Stimulated activated CD4-positive, alpha-beta T cell treated with anti-CD3 and anti-CD28 coated beads, Interleukin-4, amount 100 ng/mL, for 1 hour (primary cell): Measurements from ENCODE around the gene PC.
A peak's percentile ranks its signal among the peaks of the same experiment; 100 is the strongest.

Source experiments
- DNase-seq: peaks from one replicate; pipeline ENCODE4 v3.0.0-alpha.2; 2020

The PC gene

DNA sequence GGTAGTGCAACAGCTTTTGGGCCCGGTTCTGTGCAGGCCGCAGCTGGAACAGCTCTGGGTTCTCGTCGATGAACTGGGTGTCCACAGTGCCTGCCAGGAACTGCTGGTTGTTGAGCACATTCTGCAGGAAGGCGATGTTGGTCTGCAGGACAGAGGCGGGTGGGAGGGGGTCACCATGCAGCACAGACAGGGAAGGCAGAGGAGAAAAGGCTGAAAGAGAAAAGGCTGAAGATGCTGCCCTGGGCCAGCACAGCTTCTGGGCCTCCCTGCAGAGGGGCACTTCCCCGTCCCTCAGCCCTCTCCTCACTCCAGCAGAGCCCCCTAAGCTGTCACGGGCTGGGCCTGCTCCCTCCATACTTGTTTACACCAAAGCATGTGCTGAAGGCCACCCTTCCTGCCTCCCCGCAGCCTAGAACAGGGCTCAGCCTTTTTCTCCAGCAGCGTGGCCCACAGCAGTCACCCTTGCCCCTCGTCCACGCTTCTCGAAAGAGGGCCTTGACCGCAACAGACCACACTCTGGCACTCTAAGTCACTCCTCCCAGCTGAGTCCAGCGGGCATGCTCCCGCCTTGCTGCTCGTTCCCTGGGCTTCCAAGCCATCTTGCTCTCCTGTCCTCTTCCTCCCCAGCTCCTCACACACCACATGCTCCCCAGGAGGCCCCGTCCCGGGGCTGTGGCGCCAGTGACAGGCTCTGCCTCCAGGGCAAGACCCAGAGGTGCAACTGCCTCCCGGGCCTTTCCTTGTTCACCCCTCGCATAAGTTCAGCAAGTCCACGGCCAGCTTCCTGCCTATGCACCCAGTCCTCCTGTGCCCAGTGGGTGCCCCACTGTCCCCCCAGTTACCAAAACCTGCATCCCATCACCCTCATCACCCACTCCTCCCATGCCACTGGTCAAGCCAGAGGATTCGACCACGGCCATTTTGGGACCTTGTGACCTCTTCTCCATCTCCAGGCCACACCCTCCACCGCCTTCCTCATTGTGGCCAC, 104.6 kb downstream of the PC start:
- no peak for DNase-seq

DNA sequence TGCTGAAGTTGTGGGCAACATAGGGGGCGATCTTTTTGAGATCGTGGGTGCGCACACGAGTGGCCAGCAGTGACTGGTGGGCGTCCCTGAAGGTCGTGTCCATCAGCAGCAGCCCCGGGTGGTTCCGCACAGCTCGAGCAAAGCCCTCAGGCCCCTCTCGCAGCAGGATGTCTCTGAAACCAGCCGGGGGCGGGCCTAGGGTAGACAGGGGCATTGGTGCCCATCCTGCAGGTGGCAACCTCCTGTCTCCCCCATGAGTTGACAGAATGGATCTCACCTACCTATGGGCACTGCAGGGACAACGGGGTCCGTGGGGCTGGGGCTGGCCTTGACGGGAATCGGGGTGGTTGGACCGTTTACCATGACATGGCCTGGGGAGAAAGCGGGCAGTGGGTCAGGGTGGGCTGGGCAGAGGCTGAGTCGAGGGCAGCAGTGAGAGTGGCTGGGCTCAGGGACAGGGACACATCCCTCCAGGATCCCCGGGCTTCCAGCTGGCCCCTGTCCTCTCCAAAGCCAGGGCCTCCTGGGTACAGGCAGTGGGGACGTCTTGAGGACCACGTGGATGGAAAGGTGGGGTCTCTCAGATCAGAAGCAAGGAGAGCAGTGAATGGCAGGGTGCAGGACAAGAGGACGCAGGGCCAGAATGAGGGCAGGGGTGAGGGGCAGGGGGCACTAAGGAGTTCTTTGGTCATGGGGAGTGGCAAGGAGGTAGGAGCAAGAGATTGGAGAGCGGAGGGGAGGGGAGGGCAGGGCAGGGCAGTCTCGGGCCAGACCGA, 105.5 kb downstream of the PC start:
- DNase-seq = no peak

GRCh38 chr11:66851698-66852465, 106.3 kb downstream of the PC start:
- DNase-seq = no peak

DNA sequence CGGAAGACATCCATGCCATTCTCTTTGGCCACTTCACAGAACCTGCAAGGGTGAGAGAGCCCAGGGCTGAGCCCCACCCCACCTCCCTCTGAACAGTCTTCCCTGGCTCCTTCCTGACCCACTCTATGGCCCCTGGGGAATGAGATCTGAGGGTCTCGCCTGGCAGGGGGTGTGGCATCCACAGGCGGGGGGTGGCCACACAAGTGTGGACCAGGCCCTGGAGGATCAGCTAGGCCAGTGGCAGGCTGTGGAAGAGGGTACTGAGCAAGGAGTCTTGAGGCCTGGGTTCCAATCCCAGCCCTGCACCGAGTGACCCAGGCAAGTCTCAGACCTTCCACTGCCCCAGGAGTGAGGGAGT, 107.0 kb downstream of the PC start:
- DNase-seq = no peak

GRCh38 chr11:66850588-66851238, 107.5 kb downstream of the PC start:
- DNase-seq = no peak

GRCh38 chr11:66850235-66850587, 108.0 kb downstream of the PC start:
- DNase-seq = no peak

DNA sequence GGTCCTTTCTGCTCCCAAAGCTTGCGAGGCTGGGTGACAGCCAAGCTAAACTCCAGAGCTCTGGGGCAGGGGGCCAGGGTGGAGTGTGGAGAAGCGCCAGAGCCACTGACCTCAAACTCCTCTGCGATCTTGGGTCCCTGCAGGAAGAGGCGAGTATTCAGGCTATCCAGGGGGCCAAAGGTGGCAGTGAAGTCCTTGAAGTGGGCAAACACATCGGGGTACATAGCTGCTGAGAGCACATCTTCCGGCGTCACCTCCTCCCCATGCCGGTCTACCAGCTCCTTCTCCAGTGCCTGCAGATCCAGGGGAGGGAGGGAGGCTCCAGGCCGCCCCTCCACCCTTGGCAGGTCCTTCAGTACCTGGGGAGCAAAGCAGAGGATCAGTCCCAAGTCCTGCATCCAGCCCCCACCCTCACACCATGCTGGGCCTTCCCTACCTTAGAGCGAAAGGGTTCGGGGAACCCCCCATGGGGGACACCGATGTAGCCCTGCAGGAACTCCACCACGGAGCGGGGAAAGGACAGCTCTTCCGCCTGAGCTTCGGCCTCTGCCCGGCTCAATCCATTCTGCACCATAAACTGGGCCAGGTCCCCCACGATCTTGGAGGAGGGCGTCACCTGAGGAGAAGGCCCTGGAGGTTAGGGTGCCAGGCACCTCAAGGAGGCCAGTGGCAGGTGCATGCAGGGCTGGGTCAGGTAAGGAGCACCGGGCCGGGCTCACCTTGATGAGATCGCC, 108.5 kb downstream of the PC start:
- DNase-seq = no peak

GRCh38 chr11:66848671-66849500, 109.3 kb downstream of the PC start:
- no peak for DNase-seq

DNA sequence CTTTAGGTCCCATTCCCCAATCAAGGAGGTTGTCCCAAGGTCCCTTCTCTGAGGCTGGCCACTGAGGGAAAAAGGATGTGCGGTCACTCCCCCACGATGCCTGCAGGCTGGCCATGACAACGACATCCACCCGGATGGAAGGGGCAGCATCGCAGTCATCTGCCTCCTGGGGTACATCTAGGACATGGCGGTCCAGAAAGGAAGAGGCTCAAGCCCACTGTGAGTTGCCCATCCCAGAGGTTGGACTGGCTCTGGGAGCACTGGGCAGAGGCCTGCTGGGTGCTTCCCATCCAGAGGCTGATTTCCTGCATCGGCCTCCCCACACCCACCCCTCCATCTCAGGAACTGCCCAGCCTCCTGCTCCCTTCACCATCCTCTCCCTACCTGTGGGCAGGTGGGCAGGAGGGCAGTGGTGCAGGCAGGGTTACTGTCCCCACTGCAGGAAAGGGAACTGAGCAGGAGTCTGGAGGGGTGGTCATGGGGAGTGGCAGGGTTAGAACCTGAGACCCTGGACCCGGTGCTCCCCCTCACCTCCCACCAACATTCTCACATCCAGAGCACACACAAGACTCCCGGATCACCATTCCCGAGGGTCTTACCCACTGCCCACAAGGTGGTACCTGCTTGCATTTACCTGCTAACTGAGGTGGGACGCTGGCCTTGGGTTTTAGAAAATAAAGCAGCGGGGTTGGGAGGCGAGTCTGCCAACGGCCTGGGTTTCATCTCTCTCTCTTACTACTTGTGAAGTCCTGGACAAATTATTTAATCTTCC, 110.5 kb downstream of the PC start:
- DNase-seq = no peak

GRCh38 chr11:66846671-66847091, 111.5 kb downstream of the PC start:
- no peak for DNase-seq

- DNase-seq = no peak
Observed at GRCh38 chr11:66845876-66846212, 112.3 kb downstream of the PC start.

DNA sequence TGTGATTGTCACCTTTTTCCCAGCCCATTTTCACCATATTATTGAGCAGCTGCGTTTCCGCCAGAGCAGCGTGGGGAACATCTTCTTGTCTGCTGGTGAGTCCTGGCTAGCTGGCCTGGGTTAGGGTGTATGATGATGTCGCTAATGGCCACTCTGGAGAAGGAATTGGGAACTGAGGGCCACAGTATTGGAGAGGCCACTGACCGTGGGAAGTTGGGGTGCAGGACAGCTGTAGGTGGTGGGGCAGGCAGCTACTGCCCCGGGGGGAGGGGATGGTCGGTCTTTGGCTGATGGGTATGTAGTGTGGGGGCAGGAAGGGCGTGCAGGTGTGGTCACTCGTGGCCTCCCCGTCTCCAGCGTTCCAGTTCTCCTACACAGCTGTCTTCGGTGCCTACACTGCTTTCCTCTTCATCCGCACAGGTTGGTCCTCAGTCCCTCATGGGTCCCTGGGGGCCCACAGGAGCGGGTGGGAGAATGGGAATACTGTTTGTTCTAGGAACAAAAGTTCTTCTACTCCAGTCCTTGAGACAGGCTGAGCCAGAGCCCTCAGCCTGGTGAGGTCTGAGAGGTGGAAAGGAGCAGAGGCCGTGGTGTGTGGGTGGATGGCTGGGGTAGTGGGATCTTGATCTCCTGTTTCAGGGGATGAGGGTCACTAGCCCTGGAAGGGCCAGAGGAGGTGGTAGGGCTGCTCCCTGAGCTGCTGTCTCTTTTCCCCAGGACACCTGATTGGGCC, 112.9 kb downstream of the PC start:
- no peak for DNase-seq

DNA sequence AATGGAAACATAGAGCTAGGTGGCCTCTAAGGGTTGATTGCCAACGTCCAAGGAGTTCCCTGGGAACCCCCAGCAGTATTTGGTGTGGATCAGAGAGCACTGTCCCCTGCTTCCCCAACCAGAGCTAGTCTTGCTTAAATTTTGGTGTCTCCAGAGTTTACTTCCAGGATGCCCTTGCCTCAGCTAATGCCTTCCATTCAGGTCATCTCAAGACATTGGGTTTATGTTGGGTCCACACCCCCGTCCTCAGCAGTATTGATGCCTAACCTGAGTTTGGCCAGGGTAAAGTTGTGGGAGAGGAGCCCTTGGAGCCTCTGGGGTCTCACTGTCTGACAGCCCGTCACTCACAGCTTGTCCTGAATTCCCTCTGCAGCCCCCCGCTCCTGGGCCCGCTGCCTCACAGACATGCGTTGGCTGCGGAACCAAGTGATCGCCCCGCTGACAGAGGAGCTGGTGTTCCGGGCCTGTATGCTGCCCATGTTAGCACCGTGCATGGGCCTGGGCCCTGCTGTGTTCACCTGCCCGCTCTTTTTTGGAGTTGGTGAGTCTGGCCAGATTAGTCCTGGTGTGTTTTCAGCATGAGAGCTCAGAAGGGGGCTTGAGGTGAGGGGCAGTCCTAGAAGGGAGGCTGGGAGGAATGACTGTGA, 113.6 kb downstream of the PC start:
- DNase-seq = no peak

GRCh38 chr11:66843776-66844495, 114.2 kb downstream of the PC start:
- no peak for DNase-seq

GRCh38 chr11:66842896-66843775, 115.0 kb downstream of the PC start, which contains the start of gene RCE1:
Gene RCE1, plus strand, starts transcription at chr11:66843441. Its CDS starts 15 bp downstream, at chr11:66843456.
- peak; percentile 90 for DNase-seq

DNA sequence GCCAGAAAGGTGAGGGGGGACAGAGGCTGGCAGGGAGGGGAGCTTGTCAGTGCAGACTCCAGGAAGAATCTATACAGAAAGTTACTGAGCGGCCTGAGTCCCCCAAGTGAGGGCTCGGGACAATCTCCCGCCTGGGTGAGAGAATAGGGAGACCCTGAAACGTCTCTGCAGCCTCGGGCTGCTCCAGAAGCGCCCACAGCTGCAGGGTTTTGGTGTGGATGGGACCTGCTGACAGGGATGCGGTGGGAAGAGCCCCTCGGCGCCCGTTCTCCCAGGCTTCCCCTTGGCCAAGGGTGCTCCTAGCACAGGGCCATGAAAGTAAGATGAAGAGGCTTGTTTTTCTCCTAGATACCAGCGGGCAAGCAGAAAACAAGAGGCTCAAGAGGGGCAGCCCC, 115.7 kb downstream of the PC start:
- DNase-seq = no peak

- DNase-seq = no peak
Observed at GRCh38 chr11:66841861-66842260, 116.3 kb downstream of the PC start.
